Measurements from ENCODE around the gene KIAA0232.

Gene KIAA0232

GRCh38 chr4:6854098-6854744 is 71.7 kb downstream of the KIAA0232 start:
- no peak overlapping the region for H2AFZ ChIP-seq (ENCODE audit: low read depth, low read length)
- no peaks in the 10 kb centered on the region for H3K27me3 ChIP-seq (ENCODE audit: insufficient read depth, low read length, poor library complexity)
- peaks cover 23% of the 10 kb centered on the region for H3K79me2 ChIP-seq (ENCODE audit: insufficient read depth, low read length)
- H3K36me3 ChIP-seq (ENCODE audit: insufficient read depth, low read length) = peaks cover 58% of the 10 kb centered on the region
- no peak for TF ChIP-seq EZH2 (IDR thresholded peaks at IDR 0.05; ENCODE audit: borderline replicate concordance, low read depth, low read length, severe bottlenecking)
- no peak for TF ChIP-seq CTCF (IDR thresholded peaks at IDR 0.05; ENCODE audit: borderline replicate concordance, extremely low read depth, low read length, poor library complexity, severe bottlenecking)
- H3K27ac ChIP-seq (ENCODE audit: low read length) = no peak overlapping the region
- ATAC-seq (ENCODE audit: insufficient read depth, low read depth) (no peak), DNase-seq (no peak)
- H4K20me1 ChIP-seq (ENCODE audit: insufficient read depth, low read length) = peaks cover 13% of the 10 kb centered on the region
- H3K9ac ChIP-seq (ENCODE audit: low read depth, low read length) = no peak overlapping the region
- no peak overlapping the region for H3K4me3 ChIP-seq (ENCODE audit: low read depth in 1 of 2, low read length in 2 of 2)
- no peaks in the 10 kb centered on the region for H3K4me1 ChIP-seq (ENCODE audit: insufficient read depth, low read length)
- no peaks in the 10 kb centered on the region for H3K9me3 ChIP-seq (ENCODE audit: insufficient read depth, low read length, severe bottlenecking)
- H3K4me2 ChIP-seq (ENCODE audit: insufficient read depth, low read length) = no peak overlapping the region

GRCh38 chr4:6855692-6856297 is 73.3 kb downstream of the KIAA0232 start:
- peaks cover 61% of the 10 kb centered on the region for H3K36me3 ChIP-seq (ENCODE audit: insufficient read depth, low read length)
- H3K27ac ChIP-seq (ENCODE audit: low read length) = no peak overlapping the region
- no peak overlapping the region for H2AFZ ChIP-seq (ENCODE audit: low read depth, low read length)
- ATAC-seq (ENCODE audit: insufficient read depth, low read depth) (no peak), DNase-seq (no peak)
- no peaks in the 10 kb centered on the region for H3K9me3 ChIP-seq (ENCODE audit: insufficient read depth, low read length, severe bottlenecking)
- peaks cover 13% of the 10 kb centered on the region for H4K20me1 ChIP-seq (ENCODE audit: insufficient read depth, low read length)
- TF ChIP-seq CTCF (IDR thresholded peaks at IDR 0.05; ENCODE audit: borderline replicate concordance, extremely low read depth, low read length, poor library complexity, severe bottlenecking) (no peak), EZH2 (IDR thresholded peaks at IDR 0.05; ENCODE audit: borderline replicate concordance, low read depth, low read length, severe bottlenecking) (no peak)
- H3K4me2 ChIP-seq (ENCODE audit: insufficient read depth, low read length) = no peak overlapping the region
- peaks cover 23% of the 10 kb centered on the region for H3K79me2 ChIP-seq (ENCODE audit: insufficient read depth, low read length)
- H3K27me3 ChIP-seq (ENCODE audit: insufficient read depth, low read length, poor library complexity) = no peaks in the 10 kb centered on the region
- H3K4me3 ChIP-seq (ENCODE audit: low read depth in 1 of 2, low read length in 2 of 2) = no peak overlapping the region
- H3K4me1 ChIP-seq (ENCODE audit: insufficient read depth, low read length) = no peaks in the 10 kb centered on the region
- no peak overlapping the region for H3K9ac ChIP-seq (ENCODE audit: low read depth, low read length)

- H3K27me3 ChIP-seq (ENCODE audit: insufficient read depth, low read length, poor library complexity) = no peaks in the 10 kb centered on the region
- H2AFZ ChIP-seq (ENCODE audit: low read depth, low read length) = no peak overlapping the region
- H3K9me3 ChIP-seq (ENCODE audit: insufficient read depth, low read length, severe bottlenecking) = no peaks in the 10 kb centered on the region
- no peak overlapping the region for H3K4me3 ChIP-seq (ENCODE audit: low read depth in 1 of 2, low read length in 2 of 2)
- peaks cover 23% of the 10 kb centered on the region for H3K79me2 ChIP-seq (ENCODE audit: insufficient read depth, low read length)
- no peak overlapping the region for H3K9ac ChIP-seq (ENCODE audit: low read depth, low read length)
- no peak overlapping the region for H3K4me2 ChIP-seq (ENCODE audit: insufficient read depth, low read length)
- H3K4me1 ChIP-seq (ENCODE audit: insufficient read depth, low read length) = no peaks in the 10 kb centered on the region
- no peak for DNase-seq
- H3K27ac ChIP-seq (ENCODE audit: low read length) = no peak overlapping the region
- H4K20me1 ChIP-seq (ENCODE audit: insufficient read depth, low read length) = peaks cover 13% of the 10 kb centered on the region
- H3K36me3 ChIP-seq (ENCODE audit: insufficient read depth, low read length) = peaks cover 63% of the 10 kb centered on the region
- ATAC-seq (ENCODE audit: insufficient read depth, low read depth) = no peak
- TF ChIP-seq CTCF (IDR thresholded peaks at IDR 0.05; ENCODE audit: borderline replicate concordance, extremely low read depth, low read length, poor library complexity, severe bottlenecking) = no peak
- TF ChIP-seq EZH2 (IDR thresholded peaks at IDR 0.05; ENCODE audit: borderline replicate concordance, low read depth, low read length, severe bottlenecking) = no peak
Observed at GRCh38 chr4:6856391-6856790, 73.9 kb downstream of the KIAA0232 start.
